ENCODE data around the gene KHDC1.
A peak's percentile ranks its signal among the peaks of the same experiment; 100 is the strongest.
"Not testable (repeated sequence)": the region's sequence is repeated elsewhere in the genome, so short reads cannot be mapped to it uniquely, and the experiment has no call there.

KHDC1 gene

GRCh38 chr6:73262671-73263569 is at the start of gene KHDC1:
TSS of gene KHDC1 (minus strand) at chr6:73263196. CDS start at chr6:73242517, 20,679 bp downstream.
- peak; percentile 40 to 43 for DNase-seq

GRCh38 chr6:73310503-73310845 is 47.5 kb upstream of the KHDC1 start:
- not testable (repeated sequence) for DNase-seq

GRCh38 chr6:73309785-73310502 is 46.9 kb upstream of the KHDC1 start:
- DNase-seq: peak; percentile 18 to 61

- DNase-seq: no peak
Measured at GRCh38 chr6:73309535-73309784, 46.5 kb upstream of the KHDC1 start.

- peak in 1 of 2 experiments; percentile 19 for DNase-seq
Measured at GRCh38 chr6:73308712-73309534, 45.9 kb upstream of the KHDC1 start.

GRCh38 chr6:73303773-73304172 is 40.8 kb upstream of the KHDC1 start:
- DNase-seq: not testable (repeated sequence)

- DNase-seq: no peak
Measured at GRCh38 chr6:73302339-73302738, 39.3 kb upstream of the KHDC1 start.

- no peak for DNase-seq
Measured at GRCh38 chr6:73299151-73299971, 36.4 kb upstream of the KHDC1 start.

GRCh38 chr6:73293331-73293730 is 30.3 kb upstream of the KHDC1 start:
- no peak for DNase-seq

- DNase-seq: peak in 1 of 2 experiments; percentile 19
Measured at GRCh38 chr6:73290435-73290834, 27.4 kb upstream of the KHDC1 start.

GRCh38 chr6:73286752-73287151 is 23.8 kb upstream of the KHDC1 start:
- no peak for DNase-seq

GRCh38 chr6:73285674-73286283 is 22.8 kb upstream of the KHDC1 start:
- peak in 1 of 2 experiments; percentile 33 for DNase-seq

GRCh38 chr6:73282871-73283270 is 19.9 kb upstream of the KHDC1 start:
- DNase-seq: no peak

- not testable (repeated sequence) for DNase-seq
Measured at GRCh38 chr6:73281684-73282083, 18.7 kb upstream of the KHDC1 start.

GRCh38 chr6:73269296-73269695 is 6.3 kb upstream of the KHDC1 start:
- DNase-seq: not testable (repeated sequence)

GRCh38 chr6:73268896-73269295 is 5.9 kb upstream of the KHDC1 start:
- DNase-seq: not testable (repeated sequence)

GRCh38 chr6:73264446-73264845 is 1.4 kb upstream of the KHDC1 start:
- no peak for DNase-seq

GRCh38 chr6:73263570-73263909 is 544 bp upstream of the KHDC1 start:
- DNase-seq: no peak

- peak in 1 of 2 experiments; percentile 8 for DNase-seq
Measured at GRCh38 chr6:73258721-73259120, 4.3 kb downstream of the KHDC1 start.

- DNase-seq: not testable (repeated sequence)
Measured at GRCh38 chr6:73254323-73254722, 8.7 kb downstream of the KHDC1 start.

GRCh38 chr6:73252703-73253102 is 10.3 kb downstream of the KHDC1 start:
- DNase-seq: no peak

GRCh38 chr6:73250016-73250415 is 13.0 kb downstream of the KHDC1 start:
- DNase-seq: no peak
